K562 (cell line): ENCODE data around the gene ANGEL2. TPM values are rescaled to one million over a fixed set of nuclear protein-coding genes. Genes with fewer than 3 reads are reported as not detected.

Source experiments
- ATAC-seq: fragments of 200-7000 bp; cut with Tn5 transposase; 3 replicates; pipeline ENCODE4 v1.9.1; 2020; ENCODE audit warnings: moderate library complexity
- BruUV-seq: library from RNA; stranded (reverse); fragments of 400-500 nt; replicated peaks from 2 replicates; lab custom pipeline; 2021; lab: Mats Ljungman, UMichigan
- CTCF ChIA-PET: fragments of 300-600 bp; formaldehyde crosslinking; extraction: SDS; loops from one replicate; lab custom pipeline; 2021; ENCODE audit warnings: low intra/inter-chr PET ratio; lab: Yijun Ruan, JAX
- POLR2A ChIA-PET: fragments of 300-600, 350-650 bp; sonication (Branson Sonifier 250); formaldehyde crosslinking; extraction: SDS; loops from one replicate; lab custom pipeline; 2021; ENCODE audit warnings: antibody characterized with exemption, inconsistent platforms; lab: Yijun Ruan, JAX
- DNase-seq, 4 experiments: peaks; one replicate each; pipeline versions ENCODE4 v3.0.0 to v3.0.0-alpha.2; 2011 to 2018; ENCODE audit warnings: low spot score in 3 of 4, mixed read lengths in 3 of 4; ENCODE audit errors: extremely low read depth in 1 of 4
- FAIRE-seq: peaks from 2 replicates; lab custom pipeline; 2011; peaks lifted over from hg19 to GRCh38; lab: Jason Lieb, UNC
- H2AFZ ChIP-seq: 2 replicates; pipeline ENCODE4 v1.6.0; 2011; ENCODE audit warnings: low read depth, low read length, control low read depth, inconsistent platforms
- H3K27ac ChIP-seq: fragments of 200-600 bp; 3 replicates; pipeline ENCODE4 v1.8.0; 2011; ENCODE audit warnings: low read depth, mild to moderate bottlenecking, control low read depth, inconsistent platforms, low read length, moderate library complexity, mixed read lengths; ENCODE audit errors: extremely low read depth
- H3K27me3 ChIP-seq, 2 experiments: fragments of 300-600 bp in 1 of 2; 2 replicates in 1 of 2; 3 replicates in 1 of 2; pipeline versions ENCODE4 v1.6.0 to v1.8.0; 2011; ENCODE audit warnings: inconsistent platforms in 2 of 2, low read length in 2 of 2, mild to moderate bottlenecking in 1 of 2, mixed read lengths in 1 of 2, moderate library complexity in 1 of 2; ENCODE audit not compliant: control insufficient read depth in 2 of 2, insufficient read depth in 2 of 2
- H3K36me3 ChIP-seq: fragments of 300-600 bp; 3 replicates; pipeline ENCODE4 v1.8.0; 2011; ENCODE audit warnings: mild to moderate bottlenecking, low read length, inconsistent platforms; ENCODE audit not compliant: control insufficient read depth, insufficient read depth
- H3K4me1 ChIP-seq, 2 experiments: fragments of 200-600 bp in 1 of 2; replicated peaks in 1 of 2; 2 replicates in 1 of 2; 3 replicates in 1 of 2; pipeline versions ENCODE4 v1.5.1 to v1.8.0; 2011; ENCODE audit warnings: inconsistent platforms in 2 of 2, low read length in 2 of 2, mild to moderate bottlenecking in 1 of 2, mixed read lengths in 1 of 2, moderate library complexity in 1 of 2; ENCODE audit not compliant: control insufficient read depth in 2 of 2, insufficient read depth in 2 of 2
- H3K4me2 ChIP-seq: 2 replicates; pipeline ENCODE4 v1.6.1; 2011; ENCODE audit warnings: low read length, control low read depth, inconsistent platforms, mixed read lengths; ENCODE audit not compliant: insufficient read depth
- H3K4me3 ChIP-seq: fragments of 200-600 bp; sonication (generic), shearing (Covaris generic); 2 replicates; pipeline ENCODE4 v1.5.1; 2016; ENCODE audit warnings: control low read depth, inconsistent platforms
- H3K79me2 ChIP-seq: fragments of 200-600 bp; 3 replicates; pipeline ENCODE4 v1.8.0; 2011; ENCODE audit warnings: low read length, inconsistent platforms; ENCODE audit not compliant: control insufficient read depth, insufficient read depth
- H3K9ac ChIP-seq, 2 experiments: 2 replicates each; pipeline versions ENCODE4 v1.6.0 to v1.6.1; 2011; ENCODE audit warnings: low read depth in 2 of 2, low read length in 2 of 2, control low read depth in 1 of 2, inconsistent platforms in 1 of 2, mild to moderate bottlenecking in 1 of 2, mixed read lengths in 1 of 2; ENCODE audit not compliant: insufficient read depth in 1 of 2
- H3K9me1 ChIP-seq: one replicate; pipeline ENCODE4 v1.6.0; 2011; ENCODE audit warnings: inconsistent platforms, mild to moderate bottlenecking, low read length, moderate library complexity; ENCODE audit not compliant: control insufficient read depth, insufficient read depth
- H3K9me3 ChIP-seq: replicated peaks from 2 replicates; pipeline ENCODE4 v1.5.1; 2011; ENCODE audit warnings: low read depth, low read length, inconsistent platforms; ENCODE audit not compliant: control insufficient read depth, insufficient read depth
- H4K20me1 ChIP-seq: replicated peaks from 2 replicates; pipeline ENCODE4 v1.6.1; 2011; ENCODE audit warnings: low read length, inconsistent platforms, mixed read lengths; ENCODE audit not compliant: control insufficient read depth, insufficient read depth
- SNIP1 ChIP-seq: fragments of 450-650 bp; IDR thresholded peaks from 2 replicates; pipeline ENCODE4 v1.7.1; 2017; ENCODE audit warnings: low read depth, mild to moderate bottlenecking
- WGBS: fragments of 100-300 bp; shearing (Covaris generic); methylation state at CpG from one replicate; pipeline ENCODE4 v1.1.6; 2016; ENCODE audit warnings: low coverage, mixed read lengths; ENCODE audit not compliant: insufficient coverage; ENCODE audit errors: missing lambda C conversion rate; 5-methylcytosine and 5-hydroxymethylcytosine counted together
- in situ Hi-C: fragments of 300-500 bp; cut with MboI; formaldehyde crosslinking; loops from 4 replicates; pipeline ENCODE4 v1.15.0; 2018; ENCODE audit warnings: inconsistent platforms, mixed read lengths
- intact Hi-C: fragments of 100-400 bp; cut with micrococcal nuclease; formaldehyde crosslinking; loops from 2 replicates; pipeline ENCODE4 v1.14.2; 2022
- polyA plus RNA-seq, 8 experiments: library from polyadenylated mRNA; depleted of rRNA in 4 of 8; stranded (reverse) in 5 of 8; unstranded in 3 of 8; fragments of >200 nt; fragmentation: Nextera tagmentation in 2 of 8; fragmentation: Illumina TruSeq in 1 of 8; extraction: Ambion mirVana in 2 of 8; extraction: Trizol in 1 of 8; gene quantifications; 2 replicates each; pipeline versions ENCODE4 v1.2.1 to v1.2.3, GENCODE V29; 2011 to 2014; ENCODE audit warnings: inconsistent platforms in 1 of 8, missing spikeins in 1 of 8
- total RNA-seq, 7 experiments: library from RNA; depleted of rRNA in 6 of 7; stranded (reverse); fragments of >200 nt in 6 of 7; fragmentation: Illumina TruSeq in 2 of 7; extraction: Trizol in 2 of 7; gene quantifications; 2 replicates each; pipeline versions ENCODE4 v1.2.1 to v1.2.3, GENCODE V29; 2011 to 2021; ENCODE audit warnings: low replicate concordance in 1 of 7
- TF ChIP-seq, protein P1 (sequence below): sonication (generic); formaldehyde crosslinking; IDR thresholded peaks from 2 replicates; pipeline ENCODE4 v1.8.1; 2023; ENCODE audit warnings: mild to moderate bottlenecking, missing genetic modification reagents

ANGEL2 gene
- total and polyA plus RNA-seq, 9 of the 15 experiments (the other 6 are each of a cell fraction or from before 2014, with no cell fraction given) = 6.8 to 34.6 (median 26.2) TPM

- FAIRE-seq (no peak), ATAC-seq (no peak), DNase-seq (no peak)
- H3K79me2 ChIP-seq = no peaks in the 10 kb centered on the region
- 13% methylated on average over 25 of the region's 72 CpGs for WGBS
- TF ChIP-seq SNIP1 = no peak
- TF ChIP-seq, protein P1, sequence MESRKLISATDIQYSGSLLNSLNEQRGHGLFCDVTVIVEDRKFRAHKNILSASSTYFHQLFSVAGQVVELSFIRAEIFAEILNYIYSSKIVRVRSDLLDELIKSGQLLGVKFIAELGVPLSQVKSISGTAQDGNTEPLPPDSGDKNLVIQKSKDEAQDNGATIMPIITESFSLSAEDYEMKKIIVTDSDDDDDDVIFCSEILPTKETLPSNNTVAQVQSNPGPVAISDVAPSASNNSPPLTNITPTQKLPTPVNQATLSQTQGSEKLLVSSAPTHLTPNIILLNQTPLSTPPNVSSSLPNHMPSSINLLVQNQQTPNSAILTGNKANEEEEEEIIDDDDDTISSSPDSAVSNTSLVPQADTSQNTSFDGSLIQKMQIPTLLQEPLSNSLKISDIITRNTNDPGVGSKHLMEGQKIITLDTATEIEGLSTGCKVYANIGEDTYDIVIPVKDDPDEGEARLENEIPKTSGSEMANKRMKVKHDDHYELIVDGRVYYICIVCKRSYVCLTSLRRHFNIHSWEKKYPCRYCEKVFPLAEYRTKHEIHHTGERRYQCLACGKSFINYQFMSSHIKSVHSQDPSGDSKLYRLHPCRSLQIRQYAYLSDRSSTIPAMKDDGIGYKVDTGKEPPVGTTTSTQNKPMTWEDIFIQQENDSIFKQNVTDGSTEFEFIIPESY (CRISPR knock-in tag) = 0 out of 2 replicates have a peak, but pooled peaks have one; percentile 29
- H3K27ac ChIP-seq = no peak overlapping the region
- no peak overlapping the region for H3K9ac ChIP-seq
- ChIA-PET POLR2A (interaction anchor here (0.6 to 1.5 kb wide), 4 partner anchors 13 to 33 kb away, joined by 3 to 5 read pairs (median 4); no protein-coding TSS in a partner anchor), CTCF (no interaction called here)
- no peak overlapping the region for H3K4me3 ChIP-seq
- in situ Hi-C loops = no loop called here
- no peaks in the 10 kb centered on the region for H3K9me3 ChIP-seq
- H2AFZ ChIP-seq = no peak overlapping the region
- H3K9me1 ChIP-seq = no peaks in the 10 kb centered on the region
- BruUV-seq = no TSS peak
- no peaks in the 10 kb centered on the region for H4K20me1 ChIP-seq
- intact Hi-C loops = no loop called here
- H3K4me2 ChIP-seq = no peak overlapping the region
- H3K36me3 ChIP-seq = no peaks in the 10 kb centered on the region
- H3K4me1 ChIP-seq = peaks cover 0 to 16% of the 10 kb centered on the region in 2 experiments; a peak in 2 of 5 replicates
- H3K27me3 ChIP-seq = peaks cover 67 to 77% of the 10 kb centered on the region in 2 experiments
Observed at GRCh38 chr1:212951126-212951946, 64.3 kb downstream of the ANGEL2 start.
